Neural cell (in vitro differentiated cells): Measurements from ENCODE around the gene KRTAP4-3. TPM values are rescaled to one million over a fixed set of nuclear protein-coding genes. Genes with fewer than 3 reads are reported as not detected.

Source experiments
- H2AFZ ChIP-seq: fragments of 200-600, 300-800 bp; sonication (generic), shearing (Covaris generic); 2 replicates; pipeline ENCODE4 v1.6.0; 2014; ENCODE audit warnings: low read depth, mild to moderate bottlenecking, antibody characterized with exemption, low read length, moderate library complexity
- H3F3A ChIP-seq: fragments of 200-600 bp; shearing (Covaris generic); 2 replicates; pipeline ENCODE4 v1.6.1; 2016; ENCODE audit warnings: mild to moderate bottlenecking, moderate library complexity, mixed read lengths, antibody characterized with exemption, low read length; ENCODE audit not compliant: insufficient read depth, poor library complexity, severe bottlenecking
- H3K27ac ChIP-seq: fragments of 200-600, 300-800 bp; sonication (generic), shearing (Covaris generic); 2 replicates; pipeline ENCODE4 v1.5.1; 2014; ENCODE audit warnings: mild to moderate bottlenecking, low read length, moderate library complexity
- H3K27me3 ChIP-seq: fragments of 300-800, 200-600 bp; sonication (generic), shearing (Covaris generic); 2 replicates; pipeline ENCODE4 v1.6.0; 2014; ENCODE audit warnings: mild to moderate bottlenecking, low read depth, low read length, moderate library complexity; ENCODE audit not compliant: insufficient read depth
- H3K36me3 ChIP-seq: fragments of 300-800, 200-600 bp; sonication (generic), shearing (Covaris generic); 2 replicates; pipeline ENCODE4 v1.5.1; 2014; ENCODE audit warnings: mild to moderate bottlenecking, antibody characterized with exemption, low read length, moderate library complexity; ENCODE audit not compliant: insufficient read depth
- H3K4me2 ChIP-seq: fragments of 300-800, 200-600 bp; sonication (generic), shearing (Covaris generic); 2 replicates; pipeline ENCODE4 v1.6.0; 2014; ENCODE audit warnings: mild to moderate bottlenecking, low read length
- H3K4me3 ChIP-seq: fragments of 300-800, 200-600 bp; sonication (generic), shearing (Covaris generic); 2 replicates; pipeline ENCODE4 v1.5.1; 2014; ENCODE audit warnings: mild to moderate bottlenecking, low read length, moderate library complexity
- H3K79me2 ChIP-seq: fragments of 200-600 bp; shearing (Covaris generic); replicated peaks from 2 replicates; pipeline ENCODE4 v1.6.0; 2014; ENCODE audit warnings: mild to moderate bottlenecking, low read length, moderate library complexity; ENCODE audit not compliant: insufficient read depth
- H3K9ac ChIP-seq: fragments of 300-800, 200-600 bp; sonication (generic), shearing (Covaris generic); 2 replicates; pipeline ENCODE4 v1.6.1; 2016; ENCODE audit warnings: mild to moderate bottlenecking, low read length, mixed read lengths
- H3K9me2 ChIP-seq: fragments of 200-600 bp; shearing (Covaris generic); 2 replicates; pipeline ENCODE4 v1.6.1; 2016; ENCODE audit warnings: mild to moderate bottlenecking, low read length, mixed read lengths; ENCODE audit not compliant: insufficient read depth
- H3K9me3 ChIP-seq: fragments of 200-600, 300-800 bp; sonication (generic), shearing (Covaris generic); 2 replicates; pipeline ENCODE4 v1.6.1; 2016; ENCODE audit warnings: mild to moderate bottlenecking, mixed run types, low read length, moderate library complexity, mixed read lengths
- H4K20me1 ChIP-seq: fragments of 200-600 bp; shearing (Covaris generic); 2 replicates; pipeline ENCODE4 v1.6.1; 2016; ENCODE audit warnings: mild to moderate bottlenecking, mixed run types; ENCODE audit not compliant: insufficient read depth
- EP300 ChIP-seq: fragments of 450-650 bp; conservative IDR thresholded peaks from 2 replicates; pipeline ENCODE4 v1.6.1; 2014; ENCODE audit warnings: antibody characterized with exemption, mild to moderate bottlenecking, moderate library complexity; ENCODE audit not compliant: poor library complexity, severe bottlenecking
- EZH2 ChIP-seq: fragments of 200-600, 300-800 bp; shearing (Covaris generic), sonication (generic); IDR thresholded peaks from 2 replicates; pipeline ENCODE4 v1.6.1; 2014; ENCODE audit warnings: antibody characterized with exemption, low read length, borderline replicate concordance, mild to moderate bottlenecking; ENCODE audit not compliant: insufficient read depth, poor library complexity, severe bottlenecking
- MXI1 ChIP-seq: fragments of 450-650 bp; conservative IDR thresholded peaks from 2 replicates; pipeline ENCODE4 v1.6.1; 2014; ENCODE audit warnings: antibody characterized with exemption, mild to moderate bottlenecking; ENCODE audit not compliant: poor library complexity, severe bottlenecking
- POLR2AphosphoS5 ChIP-seq: IDR thresholded peaks from 2 replicates; pipeline ENCODE4 v1.6.1; 2012
- RAD21 ChIP-seq: fragments of 450-650 bp; conservative IDR thresholded peaks from 2 replicates; pipeline ENCODE4 v1.6.1; 2014; ENCODE audit warnings: antibody characterized with exemption, mild to moderate bottlenecking, moderate library complexity
- REST ChIP-seq: IDR thresholded peaks from 2 replicates; pipeline ENCODE4 v1.6.1; 2012; ENCODE audit warnings: borderline replicate concordance
- SMC3 ChIP-seq: fragments of 450-650 bp; conservative IDR thresholded peaks from 2 replicates; pipeline ENCODE4 v1.6.1; 2014; ENCODE audit warnings: antibody characterized with exemption, mild to moderate bottlenecking, moderate library complexity; ENCODE audit not compliant: poor library complexity
- TAF1 ChIP-seq: IDR thresholded peaks from 2 replicates; pipeline ENCODE4 v1.6.1; 2012; ENCODE audit warnings: low read depth
- polyA plus RNA-seq: library from polyadenylated mRNA; depleted of rRNA; stranded (reverse); fragments of >200 nt; gene quantifications from 2 replicates; pipeline ENCODE4 v1.2.3, GENCODE V29; 2014
- TF ChIP-seq, protein P1 (sequence below): fragments of 450-650 bp; IDR thresholded peaks from 2 replicates; pipeline ENCODE4 v1.5.1; 2014; ENCODE audit warnings: antibody characterized with exemption, mild to moderate bottlenecking, moderate library complexity; ENCODE audit not compliant: poor library complexity, severe bottlenecking

Gene KRTAP4-3
- polyA plus RNA-seq, 1 donor from 2014 or later: not detected

- H3K9me2 ChIP-seq: no peaks in the 10 kb centered on the region
- H4K20me1 ChIP-seq: no peaks in the 10 kb centered on the region
- TF ChIP-seq MXI1 (no peak), RAD21 (no peak), POLR2AphosphoS5 (no peak), EP300 (no peak)
- H3K9ac ChIP-seq: no peak overlapping the region
- H3K4me3 ChIP-seq: no peak overlapping the region
- H3K36me3 ChIP-seq: no peaks in the 10 kb centered on the region
- H3K27me3 ChIP-seq: no peaks in the 10 kb centered on the region
- no peaks in the 10 kb centered on the region for H3K79me2 ChIP-seq
- H3K27ac ChIP-seq: no peak overlapping the region
- H2AFZ ChIP-seq: no peak overlapping the region
- H3K9me3 ChIP-seq: no peaks in the 10 kb centered on the region
- no peaks in the 10 kb centered on the region for H3F3A ChIP-seq
- no peak overlapping the region for H3K4me2 ChIP-seq
These were observed 17.0 kb upstream of the KRTAP4-3 start for GRCh38 chr17:41185001-41185400.

DNA sequence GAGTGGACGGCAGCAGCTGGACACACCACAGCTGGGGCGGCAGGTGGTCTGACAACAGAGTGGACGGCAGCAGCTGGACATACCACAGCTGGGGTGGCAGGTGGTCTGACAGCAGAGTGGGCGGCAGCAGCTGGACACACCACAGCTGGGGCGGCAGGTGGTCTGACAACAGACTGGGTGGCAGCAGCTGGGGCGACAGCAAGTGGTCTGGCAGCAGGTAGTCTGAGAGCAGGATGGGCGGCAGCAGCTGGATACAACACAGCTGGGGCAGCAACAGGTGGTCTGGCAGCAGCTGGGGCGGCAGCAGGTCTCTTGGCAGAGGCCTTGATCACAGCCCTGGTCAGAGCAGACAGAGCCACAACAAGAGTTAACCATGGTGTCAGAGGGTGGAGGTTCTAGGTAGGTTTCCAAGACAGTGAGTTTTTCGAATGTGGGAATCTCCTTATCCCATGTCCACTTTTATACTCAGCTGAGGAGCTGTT, 16.5 kb upstream of the KRTAP4-3 start, which contains the start of gene KRTAP4-1:
TSS of gene KRTAP4-1 (minus strand) at position 432 of the 482 bp plus-strand sequence. CDS start at position 375, 57 bp downstream.
- Histone ChIP-seq H3K27me3 (no peaks in the 10 kb centered on the region), H2AFZ (no peak within 1 kb of the TSS), H3K4me3 (no peak within 1 kb of the TSS), H3K79me2 (no peaks in the 10 kb centered on the region), H3K9me2 (no peaks in the 10 kb centered on the region), H3K4me2 (no peak within 1 kb of the TSS), H3F3A (no peaks in the 10 kb centered on the region), H3K27ac (no peak within 1 kb of the TSS), H3K9ac (no peak within 1 kb of the TSS), H4K20me1 (no peaks in the 10 kb centered on the region), H3K36me3 (no peaks in the 10 kb centered on the region), H3K9me3 (no peaks in the 10 kb centered on the region)
- TF ChIP-seq, protein P1, sequence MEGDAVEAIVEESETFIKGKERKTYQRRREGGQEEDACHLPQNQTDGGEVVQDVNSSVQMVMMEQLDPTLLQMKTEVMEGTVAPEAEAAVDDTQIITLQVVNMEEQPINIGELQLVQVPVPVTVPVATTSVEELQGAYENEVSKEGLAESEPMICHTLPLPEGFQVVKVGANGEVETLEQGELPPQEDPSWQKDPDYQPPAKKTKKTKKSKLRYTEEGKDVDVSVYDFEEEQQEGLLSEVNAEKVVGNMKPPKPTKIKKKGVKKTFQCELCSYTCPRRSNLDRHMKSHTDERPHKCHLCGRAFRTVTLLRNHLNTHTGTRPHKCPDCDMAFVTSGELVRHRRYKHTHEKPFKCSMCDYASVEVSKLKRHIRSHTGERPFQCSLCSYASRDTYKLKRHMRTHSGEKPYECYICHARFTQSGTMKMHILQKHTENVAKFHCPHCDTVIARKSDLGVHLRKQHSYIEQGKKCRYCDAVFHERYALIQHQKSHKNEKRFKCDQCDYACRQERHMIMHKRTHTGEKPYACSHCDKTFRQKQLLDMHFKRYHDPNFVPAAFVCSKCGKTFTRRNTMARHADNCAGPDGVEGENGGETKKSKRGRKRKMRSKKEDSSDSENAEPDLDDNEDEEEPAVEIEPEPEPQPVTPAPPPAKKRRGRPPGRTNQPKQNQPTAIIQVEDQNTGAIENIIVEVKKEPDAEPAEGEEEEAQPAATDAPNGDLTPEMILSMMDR: no peak
- no peak for TF ChIP-seq POLR2AphosphoS5
- TF ChIP-seq SMC3: no peak
- TF ChIP-seq TAF1: no peak
- TF ChIP-seq RAD21: no peak
- TF ChIP-seq MXI1: no peak
- TF ChIP-seq EP300: no peak
- no peak for TF ChIP-seq EZH2
- TF ChIP-seq REST: no peak
